ENCODE measurements around the gene GNG14.

GNG14 gene

GRCh38 chr19:12655546-12655945, 32.3 kb upstream of the GNG14 start:
- POLR2A ChIA-PET (ENCODE audit: low non-redundant PET): no interaction called here
- TF ChIP-seq, protein P1, sequence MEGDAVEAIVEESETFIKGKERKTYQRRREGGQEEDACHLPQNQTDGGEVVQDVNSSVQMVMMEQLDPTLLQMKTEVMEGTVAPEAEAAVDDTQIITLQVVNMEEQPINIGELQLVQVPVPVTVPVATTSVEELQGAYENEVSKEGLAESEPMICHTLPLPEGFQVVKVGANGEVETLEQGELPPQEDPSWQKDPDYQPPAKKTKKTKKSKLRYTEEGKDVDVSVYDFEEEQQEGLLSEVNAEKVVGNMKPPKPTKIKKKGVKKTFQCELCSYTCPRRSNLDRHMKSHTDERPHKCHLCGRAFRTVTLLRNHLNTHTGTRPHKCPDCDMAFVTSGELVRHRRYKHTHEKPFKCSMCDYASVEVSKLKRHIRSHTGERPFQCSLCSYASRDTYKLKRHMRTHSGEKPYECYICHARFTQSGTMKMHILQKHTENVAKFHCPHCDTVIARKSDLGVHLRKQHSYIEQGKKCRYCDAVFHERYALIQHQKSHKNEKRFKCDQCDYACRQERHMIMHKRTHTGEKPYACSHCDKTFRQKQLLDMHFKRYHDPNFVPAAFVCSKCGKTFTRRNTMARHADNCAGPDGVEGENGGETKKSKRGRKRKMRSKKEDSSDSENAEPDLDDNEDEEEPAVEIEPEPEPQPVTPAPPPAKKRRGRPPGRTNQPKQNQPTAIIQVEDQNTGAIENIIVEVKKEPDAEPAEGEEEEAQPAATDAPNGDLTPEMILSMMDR (conservative IDR thresholded peaks at IDR 0.05; ENCODE audit: low read depth): no peak

DNA sequence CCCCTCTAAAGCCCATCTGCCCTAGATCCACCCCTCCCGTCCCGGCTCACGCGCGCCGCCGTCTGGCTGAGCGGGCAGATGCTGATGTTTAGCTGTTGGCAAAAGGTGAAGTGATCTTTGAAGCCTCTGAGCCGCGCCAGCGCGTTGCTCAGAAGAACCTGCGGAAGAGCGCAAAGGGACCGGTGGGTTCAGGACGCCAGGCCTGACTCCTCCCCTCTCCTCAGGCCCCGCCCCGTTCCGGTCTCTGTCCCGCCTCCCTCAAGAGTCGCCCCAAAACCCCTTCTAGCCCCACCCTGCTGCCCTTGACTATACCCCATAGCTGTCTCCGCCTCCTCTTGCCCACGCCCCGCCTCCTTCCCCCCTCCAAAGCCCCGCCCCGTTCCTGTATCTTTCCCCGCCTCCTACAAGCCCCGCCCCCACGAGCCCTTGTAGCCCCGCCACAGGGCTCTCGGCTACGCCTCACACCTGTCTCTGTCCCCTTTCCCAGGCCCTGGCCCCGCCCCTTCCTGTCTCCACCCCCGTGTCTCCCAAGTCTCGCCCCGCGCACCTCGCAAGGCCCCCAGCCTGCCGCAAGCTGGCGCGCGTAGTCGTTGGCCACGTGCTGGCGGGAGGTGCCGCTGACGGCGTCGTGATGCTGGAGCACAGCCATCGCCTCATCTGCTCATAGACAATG, 30.8 kb upstream of the GNG14 start:
- ChIA-PET CTCF (no interaction called here), POLR2A (ENCODE audit: low non-redundant PET) (no interaction called here)
- TF ChIP-seq, protein P1 (conservative IDR thresholded peaks at IDR 0.05; ENCODE audit: low read depth): no peak
- no peak for DNase-seq (ENCODE audit: low spot score)
- no peak overlapping the region for H3K27ac ChIP-seq

More at GRCh38 chr19:12655546-12655945, 32.3 kb upstream of the GNG14 start:
- no peak for DNase-seq (ENCODE audit: low spot score)
- CTCF ChIA-PET: no interaction called here
- no peak overlapping the region for H3K27ac ChIP-seq

GRCh38 chr19:12657966-12658365, 29.8 kb upstream of the GNG14 start:
- DNase-seq (ENCODE audit: low spot score): no peak
- ChIA-PET CTCF (interaction anchor here (0.6 kb wide), 1 partner anchor 204 kb away, joined by 5 read pairs; no protein-coding TSS in a partner anchor), POLR2A (ENCODE audit: low non-redundant PET) (no interaction called here)
- no peak overlapping the region for H3K27ac ChIP-seq
- TF ChIP-seq, protein P1 (conservative IDR thresholded peaks at IDR 0.05; ENCODE audit: low read depth): no peak

GRCh38 chr19:12660980-12661379, 26.8 kb upstream of the GNG14 start:
- DNase-seq (ENCODE audit: low spot score): no peak
- no peak overlapping the region for H3K27ac ChIP-seq
- ChIA-PET POLR2A (ENCODE audit: low non-redundant PET) (no interaction called here), CTCF (interaction anchor here (0.6 to 1.4 kb wide), 3 partner anchors 11 to 506 kb away, joined by 3 read pairs; no protein-coding TSS in a partner anchor)
- TF ChIP-seq, protein P1 (conservative IDR thresholded peaks at IDR 0.05; ENCODE audit: low read depth): no peak

DNA sequence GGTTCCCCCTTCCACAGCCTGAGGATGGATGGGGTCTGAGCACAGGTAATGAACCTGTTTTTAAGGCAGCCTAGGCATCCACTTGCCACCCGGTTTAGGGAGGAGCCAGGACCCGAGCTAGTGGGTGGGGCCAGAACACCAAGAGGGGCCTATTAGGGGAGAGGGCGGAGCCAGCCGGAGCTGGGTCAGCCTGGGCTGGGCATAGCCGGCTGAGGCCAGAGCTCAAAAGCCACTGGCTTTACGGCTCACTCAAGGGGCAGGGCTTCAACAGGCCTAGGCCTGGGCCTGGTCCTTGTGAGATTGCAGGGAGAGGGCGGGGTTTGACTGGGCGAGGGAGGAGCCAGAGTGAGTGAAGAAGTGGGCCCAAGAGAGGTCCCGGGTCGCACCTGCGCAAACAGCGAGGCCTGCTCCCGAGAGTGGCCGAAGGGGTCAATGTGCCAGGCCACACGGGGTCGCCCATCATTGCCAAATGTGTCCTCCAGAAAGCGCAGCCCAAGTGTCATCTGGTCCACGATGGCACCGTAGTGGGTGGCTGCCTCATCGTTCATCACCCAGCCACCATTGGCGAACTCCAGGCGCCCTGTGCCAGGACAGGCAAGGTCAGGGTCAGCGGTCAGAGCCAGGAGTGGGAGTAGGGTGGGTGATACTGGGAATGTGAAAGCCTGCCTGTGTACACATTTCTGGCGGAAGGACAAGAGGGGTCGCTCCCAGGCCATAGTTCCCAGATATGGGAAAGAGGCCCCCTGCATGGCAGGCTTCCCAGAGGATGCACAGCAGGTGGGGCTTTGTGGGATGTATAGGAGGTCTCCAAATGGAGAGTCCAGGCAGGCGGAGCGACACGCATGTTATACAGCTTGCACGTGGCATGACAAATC, 23.2 kb upstream of the GNG14 start:
- CTCF ChIA-PET: interaction anchor here (0.7 kb wide), 1 partner anchor 128 kb away, joined by 3 read pairs; no protein-coding TSS in a partner anchor
- peak overlapping the region; percentile 87 for H3K27ac ChIP-seq
- POLR2A ChIA-PET (ENCODE audit: low non-redundant PET): no interaction called here
- TF ChIP-seq, protein P1 (conservative IDR thresholded peaks at IDR 0.05; ENCODE audit: low read depth): no peak
- DNase-seq (ENCODE audit: low spot score): no peak

- ChIA-PET CTCF (no interaction called here), POLR2A (ENCODE audit: low non-redundant PET) (no interaction called here)
- DNase-seq (ENCODE audit: low spot score): no peak
- peak overlapping the region; percentile 87; the same call in 1 of the 2 replicates for H3K27ac ChIP-seq
- TF ChIP-seq, protein P1 (conservative IDR thresholded peaks at IDR 0.05; ENCODE audit: low read depth): no peak
Measured at GRCh38 chr19:12665281-12665573, 22.6 kb upstream of the GNG14 start.

Measured in RWPE1 (cell line).